Islet of Langerhans (tissue), 1 donor: ENCODE results near the gene OR14I1.

ENCODE experiments used
- FAIRE-seq: peaks from one replicate; lab custom pipeline; 2011; peaks lifted over from hg19 to GRCh38; lab: Jason Lieb, UNC

The OR14I1 gene

DNA sequence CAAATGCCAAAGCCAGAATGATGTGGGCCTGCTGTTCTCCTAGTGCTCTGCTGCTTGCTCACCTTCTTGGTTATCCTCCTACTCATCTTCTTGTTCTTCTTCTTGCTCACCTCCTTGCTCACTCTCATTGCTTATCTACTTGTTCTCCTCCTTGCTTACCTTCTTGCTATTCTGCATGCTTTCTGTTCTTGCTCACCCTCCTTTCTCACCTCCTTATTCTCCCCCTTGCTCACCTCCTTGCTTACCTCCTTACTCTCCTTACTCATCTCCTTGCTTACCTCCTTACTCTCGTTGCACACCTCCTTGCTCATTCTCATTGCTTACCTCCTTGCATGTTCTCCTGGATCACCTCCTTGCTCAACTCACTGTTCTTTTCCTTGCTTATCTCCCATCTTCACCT lies at the start of gene OR14I1:
OR14I1 (minus strand) TSS at position 53 of the 400 bp plus-strand sequence.
- FAIRE-seq: no peak

- no peak for FAIRE-seq
Observed at GRCh38 chr1:248751635-248752034, 49.1 kb upstream of the OR14I1 start.

- no peak for FAIRE-seq
Observed at GRCh38 chr1:248751142-248751541, 48.6 kb upstream of the OR14I1 start.

DNA sequence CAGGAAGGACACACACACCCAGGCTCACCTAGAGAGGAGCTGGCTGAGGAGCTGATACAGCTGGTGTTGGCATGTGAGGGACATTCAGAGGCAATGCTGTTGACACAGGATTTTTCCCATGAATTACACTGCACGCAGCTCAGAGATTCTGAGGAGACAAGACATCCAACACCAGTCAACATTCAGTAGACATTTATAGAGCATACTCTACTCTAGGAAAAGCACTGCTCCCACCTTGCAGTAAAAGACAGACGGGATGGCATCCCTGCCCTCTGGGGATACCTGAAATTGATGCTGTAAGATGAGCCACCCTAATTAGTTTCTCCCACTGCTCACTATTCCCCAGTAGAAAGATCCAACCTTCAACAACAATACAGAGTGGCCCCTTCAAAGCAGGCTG lies 47.9 kb upstream of the OR14I1 start:
- no peak for FAIRE-seq

GRCh38 chr1:248748211-248748610 lies 45.6 kb upstream of the OR14I1 start:
- FAIRE-seq: no peak

- FAIRE-seq: no peak
Observed at GRCh38 chr1:248740876-248741275, 38.3 kb upstream of the OR14I1 start.

DNA sequence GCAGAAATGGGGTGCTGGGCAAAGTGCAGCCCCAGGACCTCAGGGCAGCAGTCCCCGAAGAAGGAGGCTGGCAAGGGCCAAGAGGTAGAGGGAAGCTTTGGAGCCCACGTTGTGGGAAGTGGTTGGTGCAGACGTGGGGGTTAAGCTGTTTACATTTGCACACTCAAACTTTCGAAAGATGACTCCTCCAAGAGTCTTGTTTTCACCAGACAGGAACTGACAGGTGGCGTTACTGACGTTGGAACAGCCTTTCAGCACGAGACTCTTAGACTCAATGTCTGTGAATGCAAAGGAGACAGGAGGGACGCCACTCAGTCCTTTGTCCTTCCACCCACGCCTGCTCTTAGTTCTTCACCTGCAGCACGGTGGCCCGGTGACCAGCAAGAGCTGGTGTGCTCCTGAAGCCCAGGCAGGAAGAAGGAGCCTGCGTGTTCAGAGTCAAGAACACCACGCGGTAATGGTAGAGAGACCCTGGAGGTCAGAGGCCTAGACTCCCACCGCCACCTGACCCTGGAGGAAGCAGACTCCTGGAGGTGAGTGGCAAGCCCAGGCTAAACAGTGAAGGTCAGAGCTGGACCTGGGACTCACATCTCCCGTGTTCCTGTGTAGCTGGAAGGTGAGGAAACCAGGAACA lies 37.1 kb upstream of the OR14I1 start:
- FAIRE-seq: no peak

- FAIRE-seq: no peak
Observed at GRCh38 chr1:248737457-248737856, 34.9 kb upstream of the OR14I1 start.

- FAIRE-seq: no peak
Observed at GRCh38 chr1:248736977-248737376, 34.4 kb upstream of the OR14I1 start.

DNA sequence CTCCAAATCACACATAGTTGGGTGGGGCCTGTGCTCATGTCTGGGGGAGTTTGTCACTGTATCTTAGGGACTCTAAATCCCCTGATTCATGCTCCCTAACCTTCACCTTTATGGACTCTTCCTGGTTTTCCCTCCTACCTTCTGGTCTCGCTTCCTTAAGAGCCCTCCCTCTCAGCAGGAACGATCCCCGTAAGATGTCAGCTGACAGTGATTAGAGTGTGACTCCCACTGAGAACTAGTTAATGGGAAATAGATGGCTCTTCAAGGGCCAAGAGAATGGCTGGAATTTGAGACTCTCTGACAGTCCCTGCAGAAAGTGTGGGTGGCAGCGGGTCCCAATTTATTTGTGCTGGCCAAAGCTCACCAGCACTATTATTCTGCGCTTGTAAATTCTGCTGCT lies 31.0 kb upstream of the OR14I1 start:
- no peak for FAIRE-seq

GRCh38 chr1:248730507-248731335 lies 28.2 kb upstream of the OR14I1 start:
- FAIRE-seq: no peak

DNA sequence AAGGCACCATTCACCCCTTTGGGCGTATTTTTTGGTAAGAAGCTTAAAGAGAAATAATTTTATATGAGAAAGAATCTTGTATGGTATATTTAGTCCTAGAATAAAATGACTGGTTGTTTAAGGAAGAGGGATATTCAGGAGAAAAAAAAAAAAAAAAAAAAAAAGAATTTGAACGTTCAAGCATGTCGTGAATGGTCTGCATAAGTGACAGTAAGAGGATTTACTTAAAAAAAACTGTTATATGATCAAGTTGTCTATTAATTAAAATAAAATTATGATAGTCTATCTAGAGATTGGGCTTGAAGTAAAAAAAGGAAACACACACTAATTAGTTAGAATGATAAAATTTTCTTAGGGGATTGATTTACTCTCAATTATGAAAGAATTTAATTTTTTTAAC lies 11.7 kb upstream of the OR14I1 start:
- peak; percentile 82 for FAIRE-seq

DNA sequence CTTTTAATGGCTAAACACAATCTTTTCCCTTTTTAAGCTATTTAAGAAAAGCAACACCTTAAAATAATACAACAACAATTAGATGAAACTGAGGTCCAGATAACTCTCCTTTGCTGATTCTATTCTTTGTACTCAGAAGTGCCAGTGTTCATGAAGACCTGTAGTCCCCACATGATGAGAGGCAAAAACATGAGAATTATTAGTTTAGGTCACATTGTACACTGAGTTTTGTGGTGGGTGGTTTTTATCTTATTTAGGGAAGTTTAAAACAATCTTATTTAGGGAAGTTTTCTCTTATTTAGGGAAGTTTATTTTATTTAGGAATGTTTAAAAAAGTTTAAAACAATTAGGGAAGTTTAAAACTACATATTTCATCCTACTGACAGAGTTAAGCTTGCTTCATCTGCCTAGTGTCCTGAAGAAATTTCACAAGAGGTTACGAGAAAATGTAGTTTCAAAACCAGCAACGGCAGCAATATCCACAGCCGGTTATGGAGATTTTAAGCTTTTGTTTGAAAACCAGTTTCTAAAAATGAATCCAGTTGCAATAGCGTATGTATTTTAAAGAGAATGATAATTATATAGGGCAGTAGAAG lies 7.8 kb upstream of the OR14I1 start:
- FAIRE-seq: no peak

GRCh38 chr1:248704606-248705005 lies 2.0 kb upstream of the OR14I1 start:
- no peak for FAIRE-seq

GRCh38 chr1:248703674-248704073 lies 1.1 kb upstream of the OR14I1 start:
- FAIRE-seq: no peak

- FAIRE-seq: no peak
Observed at GRCh38 chr1:248699099-248699498, 3.5 kb downstream of the OR14I1 start.

DNA sequence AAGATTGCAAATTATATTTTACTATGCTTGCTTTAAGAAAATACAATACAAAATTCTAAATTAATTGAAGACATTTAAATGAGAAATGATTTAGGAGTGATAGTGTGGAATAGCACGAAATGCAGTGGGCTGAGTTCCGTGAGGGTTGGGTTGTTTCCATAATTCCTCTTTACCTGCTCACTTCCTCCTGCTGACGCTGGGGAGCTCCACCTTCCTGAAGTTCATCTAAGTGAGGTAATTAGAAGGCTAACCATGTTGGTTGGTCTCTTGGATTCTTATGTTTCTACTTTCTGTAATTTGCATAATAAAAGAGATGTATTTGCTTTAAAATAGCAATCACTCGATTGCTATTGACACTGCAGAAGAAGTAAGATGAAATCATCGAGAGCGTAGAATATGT lies 4.7 kb downstream of the OR14I1 start:
- FAIRE-seq: no peak

DNA sequence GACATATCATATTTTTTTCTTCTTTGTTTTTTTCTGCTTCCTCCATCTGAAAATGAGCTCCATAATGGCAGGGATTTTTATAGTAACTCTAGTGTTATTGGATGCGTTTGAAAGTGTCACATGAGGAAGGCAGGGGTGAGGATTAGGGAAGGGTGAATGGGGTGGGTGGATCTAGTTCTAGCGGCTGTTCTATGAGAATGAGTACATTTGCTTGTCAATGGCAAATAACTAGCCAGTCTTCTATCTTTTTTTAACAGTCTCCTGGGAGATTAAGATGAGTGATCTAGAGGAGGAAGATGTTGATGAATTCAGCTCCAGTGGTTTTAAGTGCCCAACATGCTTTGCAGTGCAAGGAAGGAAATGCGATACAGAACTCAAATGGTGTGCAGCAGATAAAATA lies 5.8 kb downstream of the OR14I1 start:
- no peak for FAIRE-seq

GRCh38 chr1:248696261-248696660 lies 6.3 kb downstream of the OR14I1 start:
- FAIRE-seq: no peak

GRCh38 chr1:248695451-248696132 lies 7.0 kb downstream of the OR14I1 start:
- FAIRE-seq: no peak

DNA sequence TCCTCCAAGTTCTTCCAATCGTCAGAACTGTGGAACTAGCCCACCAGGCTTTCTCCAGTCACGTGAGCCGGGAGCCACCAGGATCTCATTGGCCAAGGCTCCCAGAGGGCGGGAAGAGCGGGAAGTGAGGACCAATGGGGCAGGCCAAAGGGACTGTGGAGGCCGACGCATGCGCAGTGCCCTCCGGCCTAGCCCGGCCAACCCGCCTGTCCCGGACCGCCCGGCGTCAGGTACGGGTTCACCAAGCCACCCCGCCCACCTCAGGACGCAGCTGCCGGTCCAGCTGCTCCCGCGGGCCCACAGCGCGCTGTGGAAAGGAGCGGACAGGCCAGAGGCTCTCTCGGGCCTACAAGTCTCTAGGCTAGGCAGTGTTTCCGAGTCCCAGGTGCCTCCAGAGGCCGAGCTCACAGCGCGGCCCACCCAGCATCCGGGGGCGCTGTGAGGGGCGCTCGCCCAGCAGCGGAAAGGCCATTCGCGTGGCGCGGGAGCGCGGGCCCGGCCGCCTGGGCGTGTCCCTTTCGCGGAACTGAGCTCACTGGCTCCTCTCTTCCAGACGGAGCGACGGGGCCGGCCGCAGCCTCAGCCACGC lies 10.9 kb downstream of the OR14I1 start:
- FAIRE-seq: no peak

GRCh38 chr1:248688527-248689298 lies 13.9 kb downstream of the OR14I1 start:
- FAIRE-seq: no peak
